B cell (primary cell): Measurements from ENCODE around the gene ASTN2. TPM values are rescaled to one million over a fixed set of nuclear protein-coding genes. Genes with fewer than 3 reads are reported as not detected.

ENCODE experiments used
- ATAC-seq: fragments of 200-7000 bp; cut with Tn5 transposase; one replicate; pipeline ENCODE4 v1.10.0; 2021; ENCODE audit warnings: low read depth, mild to moderate bottlenecking, moderate number of reproducible peaks, moderate library complexity
- CTCF ChIA-PET: fragments of 350-600 bp; sonication (Branson Sonifier 250); formaldehyde crosslinking; loops from one replicate; lab custom pipeline; 2021; ENCODE audit warnings: antibody characterized with exemption, inconsistent platforms; lab: Charles Lee
- POLR2A ChIA-PET: fragments of 350-600 bp; sonication (Branson Sonifier 250); formaldehyde crosslinking; loops from one replicate; lab custom pipeline; 2021; ENCODE audit warnings: antibody characterized with exemption; lab: Charles Lee
- DNase-seq: peaks from one replicate; pipeline ENCODE4 v3.0.0; 2013
- H2AFZ ChIP-seq: 2 replicates; pipeline ENCODE4 v1.6.1; 2012; ENCODE audit warnings: mild to moderate bottlenecking, low read depth, low read length; ENCODE audit not compliant: insufficient read depth, poor library complexity, severe bottlenecking
- H3K27ac ChIP-seq, 2 donors: 1 replicate in 1 of 2; 2 replicates in 1 of 2; pipeline ENCODE4 v1.5.1; 2012 to 2013; ENCODE audit warnings: low read length in 2 of 2, mild to moderate bottlenecking in 2 of 2, moderate library complexity in 1 of 2
- H3K27me3 ChIP-seq, 4 experiments: fragments of 200-600 bp in 1 of 4; sonication (generic) in 1 of 4; replicated peaks in 1 of 4; 1 replicate in 2 of 4; 2 replicates in 2 of 4; pipeline versions ENCODE4 v1.6.1 to v1.7.0; 2013 to 2016; ENCODE audit warnings: low read length in 3 of 4, mild to moderate bottlenecking in 2 of 4, mixed read lengths in 1 of 4, moderate library complexity in 1 of 4; ENCODE audit not compliant: insufficient read depth in 4 of 4, control insufficient read depth in 3 of 4; ENCODE audit errors: control extremely low read depth in 1 of 4
- H3K36me3 ChIP-seq, 2 experiments: replicated peaks in 1 of 2; 1 replicate in 1 of 2; 2 replicates in 1 of 2; pipeline versions ENCODE4 v1.6.1 to v1.7.1; 2013; ENCODE audit warnings: low read length in 1 of 2; ENCODE audit not compliant: insufficient read depth in 2 of 2, control insufficient read depth in 1 of 2; ENCODE audit errors: control extremely low read depth in 1 of 2, extremely low read depth in 1 of 2
- H3K4me1 ChIP-seq, 2 donors: fragments of 200-600 bp in 1 of 2; sonication (generic) in 1 of 2; 1 replicate in 1 of 2; 2 replicates in 1 of 2; pipeline versions ENCODE4 v1.5.1 to v1.6.1; 2013 to 2017; ENCODE audit warnings: low read length in 2 of 2; ENCODE audit not compliant: control insufficient read depth in 2 of 2, insufficient read depth in 2 of 2
- H3K4me2 ChIP-seq: replicated peaks from 2 replicates; pipeline ENCODE3; 2012; ENCODE audit warnings: mild to moderate bottlenecking, low read depth, low read length; ENCODE audit not compliant: poor library complexity, severe bottlenecking
- H3K4me3 ChIP-seq, 5 experiments: fragments of 200-600 bp in 1 of 5; sonication (generic) in 1 of 5; 1 replicate in 3 of 5; 2 replicates in 2 of 5; pipeline versions ENCODE4 v1.5.1 to v1.7.0; 2011 to 2016; ENCODE audit warnings: low read length in 4 of 5, mild to moderate bottlenecking in 4 of 5, low read depth in 2 of 5, control low read depth in 1 of 5, moderate library complexity in 1 of 5; ENCODE audit not compliant: insufficient read depth in 1 of 5; ENCODE audit errors: control extremely low read depth in 1 of 5, extremely low read depth in 1 of 5
- H3K79me2 ChIP-seq: fragments of 200-600 bp; sonication (generic); one replicate; pipeline ENCODE4 v1.6.0; 2016; ENCODE audit warnings: low read length; ENCODE audit not compliant: control insufficient read depth, insufficient read depth
- H3K9ac ChIP-seq: fragments of 200-600 bp; sonication (generic); 2 replicates; pipeline ENCODE4 v1.6.1; 2017; ENCODE audit warnings: mild to moderate bottlenecking, low read length, moderate library complexity
- H3K9me3 ChIP-seq, 3 donors: one replicate each; pipeline versions ENCODE4 v1.6.1 to v1.7.1; 2013; ENCODE audit warnings: low read length in 2 of 3; ENCODE audit not compliant: control insufficient read depth in 2 of 3, insufficient read depth in 1 of 3; ENCODE audit errors: control extremely low read depth in 1 of 3
- H4K20me1 ChIP-seq: 2 replicates; pipeline ENCODE4 v1.6.0; 2012; ENCODE audit warnings: mild to moderate bottlenecking, low read length; ENCODE audit not compliant: insufficient read depth, control insufficient read depth, poor library complexity, severe bottlenecking
- H3K27ac Mint-ChIP-seq: one replicate; pipeline ENCODE4 v1.8.0; 2021; ENCODE audit warnings: mixed read lengths
- H3K27me3 Mint-ChIP-seq: one replicate; pipeline ENCODE4 v1.8.0; 2021; ENCODE audit warnings: mixed read lengths
- H3K4me1 Mint-ChIP-seq: one replicate; pipeline ENCODE4 v1.8.0; 2021; ENCODE audit warnings: mixed read lengths
- H3K4me3 Mint-ChIP-seq: one replicate; pipeline ENCODE4 v1.8.0; 2021; ENCODE audit warnings: mixed read lengths
- H3K9me3 Mint-ChIP-seq: one replicate; pipeline ENCODE4 v1.8.0; 2022; ENCODE audit warnings: mixed read lengths; ENCODE audit not compliant: insufficient read depth
- EZH2 ChIP-seq: IDR thresholded peaks from 2 replicates; pipeline ENCODE4 v1.6.1; 2012; ENCODE audit warnings: borderline replicate concordance, low read depth, mild to moderate bottlenecking, moderate library complexity, low read length; ENCODE audit not compliant: insufficient read depth, poor library complexity, severe bottlenecking
- WGBS: methylation state at CpG from one replicate; pipeline ENCODE4 v1.1.5; 2013; ENCODE audit warnings: missing lambda C conversion rate; ENCODE audit not compliant: insufficient coverage; 5-methylcytosine and 5-hydroxymethylcytosine counted together
- intact Hi-C: fragments of 100-400 bp; cut with micrococcal nuclease; formaldehyde crosslinking; loops from one replicate; pipeline ENCODE4 v1.10.0; 2022
- polyA plus RNA-seq: library from polyadenylated mRNA; depleted of rRNA; stranded (reverse); fragments of >200 nt; gene quantifications from 2 replicates; pipeline ENCODE4 v1.2.3, GENCODE V29; 2012
- total RNA-seq, 2 donors: library from RNA; stranded (reverse); fragments of 120-200 nt in 1 of 2; gene quantifications; 1 replicate in 1 of 2; 2 replicates in 1 of 2; pipeline versions ENCODE4 v1.2.3 to v1.2.4, GENCODE V29; 2013 to 2022
- TF ChIP-seq, protein P1 (sequence below): fragments of 200-600 bp; IDR thresholded peaks from one replicate; pipeline ENCODE4 v1.8.0; 2022; ENCODE audit warnings: antibody characterized with exemption, mild to moderate bottlenecking

ASTN2 gene
- total and polyA plus RNA-seq, 2 donors (not counting 1 experiment from before 2014, with no cell fraction given): 1.2 to 3.6 TPM

DNA sequence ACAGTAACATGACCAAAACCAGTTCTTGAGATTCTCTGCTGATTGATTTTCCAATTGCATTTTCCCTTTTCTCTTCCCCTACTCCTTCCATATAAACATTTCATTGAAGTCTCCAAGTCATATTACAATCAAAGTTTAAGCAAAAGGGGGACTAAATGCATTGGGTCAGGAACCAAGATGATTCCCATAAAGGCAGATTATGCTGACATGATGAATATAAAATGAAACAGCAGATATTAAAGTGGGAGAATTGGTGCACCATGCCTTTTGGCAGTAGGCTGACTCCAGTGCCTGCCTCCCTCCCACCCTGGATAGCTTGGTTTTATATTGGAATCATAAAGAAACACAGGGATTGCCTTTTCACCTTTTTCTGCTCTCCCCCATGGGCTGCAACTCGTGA lies 118.4 kb downstream of the ASTN2 start:
- H3K9ac ChIP-seq: no peak overlapping the region
- WGBS: 100% methylated on average over 1 of the region's 1 CpG
- DNase-seq (no peak), ATAC-seq (no peak)
- no peaks in the 10 kb centered on the region for H4K20me1 ChIP-seq
- no peaks in the 10 kb centered on the region for H3K27me3 ChIP-seq
- no peaks in the 10 kb centered on the region for H3K36me3 ChIP-seq
- intact Hi-C loops: no loop called here
- H3K9me3 Mint-ChIP-seq: peaks cover 2% of the 10 kb centered on the region
- ChIA-PET CTCF (no interaction called here), POLR2A (no interaction called here)
- H3K4me1 Mint-ChIP-seq: no peaks in the 10 kb centered on the region
- H3K79me2 ChIP-seq: no peaks in the 10 kb centered on the region
- H3K4me3 Mint-ChIP-seq: no peak overlapping the region
- H2AFZ ChIP-seq: no peak overlapping the region
- H3K27me3 Mint-ChIP-seq: no peaks in the 10 kb centered on the region
- H3K4me1 ChIP-seq: no peaks in the 10 kb centered on the region
- no peak overlapping the region for H3K4me2 ChIP-seq
- H3K9me3 ChIP-seq: peaks cover 0 to 5% (median 0%) of the 10 kb centered on the region in 3 donors
- no peak overlapping the region for H3K4me3 ChIP-seq
- H3K27ac ChIP-seq: no peak overlapping the region
- no peak overlapping the region for H3K27ac Mint-ChIP-seq
- no peak for TF ChIP-seq EZH2
- TF ChIP-seq, protein P1, sequence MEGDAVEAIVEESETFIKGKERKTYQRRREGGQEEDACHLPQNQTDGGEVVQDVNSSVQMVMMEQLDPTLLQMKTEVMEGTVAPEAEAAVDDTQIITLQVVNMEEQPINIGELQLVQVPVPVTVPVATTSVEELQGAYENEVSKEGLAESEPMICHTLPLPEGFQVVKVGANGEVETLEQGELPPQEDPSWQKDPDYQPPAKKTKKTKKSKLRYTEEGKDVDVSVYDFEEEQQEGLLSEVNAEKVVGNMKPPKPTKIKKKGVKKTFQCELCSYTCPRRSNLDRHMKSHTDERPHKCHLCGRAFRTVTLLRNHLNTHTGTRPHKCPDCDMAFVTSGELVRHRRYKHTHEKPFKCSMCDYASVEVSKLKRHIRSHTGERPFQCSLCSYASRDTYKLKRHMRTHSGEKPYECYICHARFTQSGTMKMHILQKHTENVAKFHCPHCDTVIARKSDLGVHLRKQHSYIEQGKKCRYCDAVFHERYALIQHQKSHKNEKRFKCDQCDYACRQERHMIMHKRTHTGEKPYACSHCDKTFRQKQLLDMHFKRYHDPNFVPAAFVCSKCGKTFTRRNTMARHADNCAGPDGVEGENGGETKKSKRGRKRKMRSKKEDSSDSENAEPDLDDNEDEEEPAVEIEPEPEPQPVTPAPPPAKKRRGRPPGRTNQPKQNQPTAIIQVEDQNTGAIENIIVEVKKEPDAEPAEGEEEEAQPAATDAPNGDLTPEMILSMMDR: no peak

DNA sequence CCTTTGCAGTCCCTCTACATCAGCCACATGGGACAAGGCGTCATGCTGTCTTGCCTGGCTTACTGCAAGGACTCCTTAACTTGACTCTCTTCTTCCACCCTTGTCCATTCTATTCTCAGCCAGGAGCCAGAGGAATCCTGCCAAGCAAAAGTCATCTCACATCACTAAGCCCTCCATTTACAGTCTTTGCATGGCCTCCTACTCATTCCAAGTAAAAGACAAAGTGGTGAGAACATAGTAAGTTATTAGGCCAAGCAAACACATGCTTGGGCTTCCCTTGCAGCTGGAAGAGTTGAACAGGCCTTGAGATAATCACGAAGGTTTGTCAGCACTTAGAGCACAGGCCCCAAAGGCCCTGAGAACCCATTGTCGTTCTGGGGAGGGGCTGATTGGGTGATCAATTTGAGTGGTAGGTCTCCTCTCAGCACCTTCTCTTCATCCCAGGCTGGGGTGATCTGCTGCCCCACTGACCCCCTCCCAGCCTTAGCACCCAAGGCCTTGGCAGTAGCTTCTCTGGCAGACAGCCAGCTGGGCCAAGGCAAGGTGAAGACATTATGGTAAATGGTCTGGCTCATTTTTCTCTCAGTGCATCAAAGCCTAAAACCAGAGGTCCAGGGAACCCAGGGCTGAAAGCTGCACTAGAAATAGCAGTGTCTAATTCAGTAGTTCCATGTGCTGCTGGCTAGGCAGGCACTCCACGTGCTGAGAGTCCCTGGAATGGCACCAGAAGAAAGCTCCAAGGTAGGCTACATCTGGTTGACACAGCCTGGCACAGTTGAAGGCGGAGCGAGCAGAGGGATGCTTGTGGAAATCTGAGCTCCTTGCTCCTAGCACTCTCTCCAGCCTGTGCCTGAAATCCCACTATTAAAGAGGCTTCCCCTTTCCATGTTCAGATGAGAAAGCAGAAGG lies 121.4 kb downstream of the ASTN2 start:
- H4K20me1 ChIP-seq: no peaks in the 10 kb centered on the region
- H3K9ac ChIP-seq: no peak overlapping the region
- H3K79me2 ChIP-seq: no peaks in the 10 kb centered on the region
- Mint-ChIP-seq H3K9me3 (peaks cover 2% of the 10 kb centered on the region), H3K27me3 (no peaks in the 10 kb centered on the region), H3K27ac (no peak overlapping the region), H3K4me3 (no peak overlapping the region), H3K4me1 (no peaks in the 10 kb centered on the region)
- H2AFZ ChIP-seq: no peak overlapping the region
- no peaks in the 10 kb centered on the region for H3K36me3 ChIP-seq
- intact Hi-C loops: no loop called here
- no peaks in the 10 kb centered on the region for H3K27me3 ChIP-seq
- ATAC-seq (no peak), DNase-seq (no peak)
- POLR2A ChIA-PET: no interaction called here
- TF ChIP-seq, protein P1: no peak
- no peak for TF ChIP-seq EZH2
- no peak overlapping the region for H3K4me3 ChIP-seq
- peaks cover 0 to 8% (median 0%) of the 10 kb centered on the region in 3 donors for H3K9me3 ChIP-seq
- H3K4me2 ChIP-seq: no peak overlapping the region
- H3K27ac ChIP-seq: no peak overlapping the region
- H3K4me1 ChIP-seq: no peaks in the 10 kb centered on the region
- CTCF ChIA-PET: interaction anchor here (1.1 kb wide), 1 partner anchor 13 kb away, joined by 4 read pairs; no protein-coding TSS in a partner anchor
- WGBS: 80% methylated on average over 4 of the region's 6 CpGs
